ENCODE measurements around the gene OPCML.

DNA sequence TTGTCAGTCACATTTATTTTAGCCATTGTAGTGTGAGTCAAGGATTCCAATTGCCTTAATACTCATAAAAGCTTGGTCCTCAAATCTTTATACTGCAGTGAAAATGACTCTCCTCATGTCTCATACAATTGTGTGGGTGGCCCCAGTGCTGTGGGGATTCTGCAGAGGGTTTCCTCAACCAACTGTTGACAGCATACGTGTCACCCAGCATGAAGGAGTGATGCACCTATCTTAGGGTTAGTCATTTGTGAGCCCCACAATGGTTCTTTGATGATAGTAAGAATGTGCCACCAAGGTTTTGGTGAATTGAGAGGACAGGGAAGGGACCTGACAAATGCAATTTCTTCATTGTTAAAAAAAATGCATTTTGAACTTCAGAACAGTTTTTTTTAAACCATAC, 1046.2 kb downstream of the OPCML start:
- TF ChIP-seq, protein P1, sequence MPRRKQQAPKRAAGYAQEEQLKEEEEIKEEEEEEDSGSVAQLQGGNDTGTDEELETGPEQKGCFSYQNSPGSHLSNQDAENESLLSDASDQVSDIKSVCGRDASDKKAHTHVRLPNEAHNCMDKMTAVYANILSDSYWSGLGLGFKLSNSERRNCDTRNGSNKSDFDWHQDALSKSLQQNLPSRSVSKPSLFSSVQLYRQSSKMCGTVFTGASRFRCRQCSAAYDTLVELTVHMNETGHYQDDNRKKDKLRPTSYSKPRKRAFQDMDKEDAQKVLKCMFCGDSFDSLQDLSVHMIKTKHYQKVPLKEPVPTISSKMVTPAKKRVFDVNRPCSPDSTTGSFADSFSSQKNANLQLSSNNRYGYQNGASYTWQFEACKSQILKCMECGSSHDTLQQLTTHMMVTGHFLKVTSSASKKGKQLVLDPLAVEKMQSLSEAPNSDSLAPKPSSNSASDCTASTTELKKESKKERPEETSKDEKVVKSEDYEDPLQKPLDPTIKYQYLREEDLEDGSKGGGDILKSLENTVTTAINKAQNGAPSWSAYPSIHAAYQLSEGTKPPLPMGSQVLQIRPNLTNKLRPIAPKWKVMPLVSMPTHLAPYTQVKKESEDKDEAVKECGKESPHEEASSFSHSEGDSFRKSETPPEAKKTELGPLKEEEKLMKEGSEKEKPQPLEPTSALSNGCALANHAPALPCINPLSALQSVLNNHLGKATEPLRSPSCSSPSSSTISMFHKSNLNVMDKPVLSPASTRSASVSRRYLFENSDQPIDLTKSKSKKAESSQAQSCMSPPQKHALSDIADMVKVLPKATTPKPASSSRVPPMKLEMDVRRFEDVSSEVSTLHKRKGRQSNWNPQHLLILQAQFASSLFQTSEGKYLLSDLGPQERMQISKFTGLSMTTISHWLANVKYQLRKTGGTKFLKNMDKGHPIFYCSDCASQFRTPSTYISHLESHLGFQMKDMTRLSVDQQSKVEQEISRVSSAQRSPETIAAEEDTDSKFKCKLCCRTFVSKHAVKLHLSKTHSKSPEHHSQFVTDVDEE (CRISPR knock-in tag; IDR thresholded peaks at IDR 0.05), result no peak
- TF ChIP-seq ZC3H10 (CRISPR knock-in tag; IDR thresholded peaks at IDR 0.05) (no peak), ISL1 (CRISPR knock-in tag; IDR thresholded peaks at IDR 0.05) (no peak), ARNTL (CRISPR knock-in tag; IDR thresholded peaks at IDR 0.05; ENCODE audit: borderline replicate concordance, low read depth) (no peak), ESRRG (CRISPR knock-in tag; IDR thresholded peaks at IDR 0.05) (no peak)
- TF ChIP-seq, protein P2, sequence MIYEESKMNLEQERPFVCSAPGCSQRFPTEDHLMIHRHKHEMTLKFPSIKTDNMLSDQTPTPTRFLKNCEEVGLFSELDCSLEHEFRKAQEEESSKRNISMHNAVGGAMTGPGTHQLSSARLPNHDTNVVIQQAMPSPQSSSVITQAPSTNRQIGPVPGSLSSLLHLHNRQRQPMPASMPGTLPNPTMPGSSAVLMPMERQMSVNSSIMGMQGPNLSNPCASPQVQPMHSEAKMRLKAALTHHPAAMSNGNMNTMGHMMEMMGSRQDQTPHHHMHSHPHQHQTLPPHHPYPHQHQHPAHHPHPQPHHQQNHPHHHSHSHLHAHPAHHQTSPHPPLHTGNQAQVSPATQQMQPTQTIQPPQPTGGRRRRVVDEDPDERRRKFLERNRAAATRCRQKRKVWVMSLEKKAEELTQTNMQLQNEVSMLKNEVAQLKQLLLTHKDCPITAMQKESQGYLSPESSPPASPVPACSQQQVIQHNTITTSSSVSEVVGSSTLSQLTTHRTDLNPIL (CRISPR knock-in tag; IDR thresholded peaks at IDR 0.05; ENCODE audit: low read depth), result no peak
- TF ChIP-seq, protein P3, sequence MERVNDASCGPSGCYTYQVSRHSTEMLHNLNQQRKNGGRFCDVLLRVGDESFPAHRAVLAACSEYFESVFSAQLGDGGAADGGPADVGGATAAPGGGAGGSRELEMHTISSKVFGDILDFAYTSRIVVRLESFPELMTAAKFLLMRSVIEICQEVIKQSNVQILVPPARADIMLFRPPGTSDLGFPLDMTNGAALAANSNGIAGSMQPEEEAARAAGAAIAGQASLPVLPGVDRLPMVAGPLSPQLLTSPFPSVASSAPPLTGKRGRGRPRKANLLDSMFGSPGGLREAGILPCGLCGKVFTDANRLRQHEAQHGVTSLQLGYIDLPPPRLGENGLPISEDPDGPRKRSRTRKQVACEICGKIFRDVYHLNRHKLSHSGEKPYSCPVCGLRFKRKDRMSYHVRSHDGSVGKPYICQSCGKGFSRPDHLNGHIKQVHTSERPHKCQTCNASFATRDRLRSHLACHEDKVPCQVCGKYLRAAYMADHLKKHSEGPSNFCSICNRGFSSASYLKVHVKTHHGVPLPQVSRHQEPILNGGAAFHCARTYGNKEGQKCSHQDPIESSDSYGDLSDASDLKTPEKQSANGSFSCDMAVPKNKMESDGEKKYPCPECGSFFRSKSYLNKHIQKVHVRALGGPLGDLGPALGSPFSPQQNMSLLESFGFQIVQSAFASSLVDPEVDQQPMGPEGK (CRISPR knock-in tag; IDR thresholded peaks at IDR 0.05; ENCODE audit: borderline replicate concordance), result no peak
- TF ChIP-seq, protein P4, sequence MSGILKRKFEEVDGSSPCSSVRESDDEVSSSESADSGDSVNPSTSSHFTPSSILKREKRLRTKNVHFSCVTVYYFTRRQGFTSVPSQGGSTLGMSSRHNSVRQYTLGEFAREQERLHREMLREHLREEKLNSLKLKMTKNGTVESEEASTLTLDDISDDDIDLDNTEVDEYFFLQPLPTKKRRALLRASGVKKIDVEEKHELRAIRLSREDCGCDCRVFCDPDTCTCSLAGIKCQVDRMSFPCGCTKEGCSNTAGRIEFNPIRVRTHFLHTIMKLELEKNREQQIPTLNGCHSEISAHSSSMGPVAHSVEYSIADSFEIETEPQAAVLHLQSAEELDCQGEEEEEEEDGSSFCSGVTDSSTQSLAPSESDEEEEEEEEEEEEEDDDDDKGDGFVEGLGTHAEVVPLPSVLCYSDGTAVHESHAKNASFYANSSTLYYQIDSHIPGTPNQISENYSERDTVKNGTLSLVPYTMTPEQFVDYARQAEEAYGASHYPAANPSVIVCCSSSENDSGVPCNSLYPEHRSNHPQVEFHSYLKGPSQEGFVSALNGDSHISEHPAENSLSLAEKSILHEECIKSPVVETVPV (CRISPR knock-in tag; IDR thresholded peaks at IDR 0.05), result no peak

Measured in SK-N-SH treated with all-trans-retinoic acid at 6 μM for 48 hours (cell line).